HepG2 (cell line): ENCODE data around the gene SLC13A5. TPM values are rescaled to one million over a fixed set of nuclear protein-coding genes. Genes with fewer than 3 reads are reported as not detected.
A peak's percentile ranks its signal among the peaks of the same experiment; 100 is the strongest.

ENCODE experiments used
- AFF4 ChIP-seq: sonication (generic); formaldehyde crosslinking; IDR thresholded peaks from 2 replicates; pipeline ENCODE4 v1.4.0; 2020; ENCODE audit warnings: missing genetic modification reagents
- ARHGAP35 ChIP-seq: sonication (generic); formaldehyde crosslinking; IDR thresholded peaks from 2 replicates; pipeline ENCODE4 v1.9.0; 2022; ENCODE audit warnings: mild to moderate bottlenecking, inconsistent platforms, moderate library complexity, missing genetic modification reagents, borderline replicate concordance
- ARNTL ChIP-seq: sonication (generic); formaldehyde crosslinking; IDR thresholded peaks from 2 replicates; pipeline ENCODE4 v1.4.0; 2020; ENCODE audit warnings: mild to moderate bottlenecking, missing genetic modification reagents
- CBX5 ChIP-seq: sonication (generic); formaldehyde crosslinking; IDR thresholded peaks from 2 replicates; pipeline ENCODE4 v1.4.0; 2020; ENCODE audit warnings: missing genetic modification reagents, borderline replicate concordance
- CSRNP1 ChIP-seq: sonication (generic); formaldehyde crosslinking; IDR thresholded peaks from 2 replicates; pipeline ENCODE4 v1.8.1; 2023; ENCODE audit warnings: mild to moderate bottlenecking, missing genetic modification reagents
- ETV6 ChIP-seq: sonication (generic); formaldehyde crosslinking; conservative IDR thresholded peaks from 2 replicates; pipeline ENCODE4 v1.4.0; 2020; ENCODE audit warnings: missing genetic modification reagents
- EZH2 ChIP-seq: conservative IDR thresholded peaks from 2 replicates; pipeline ENCODE4 v1.6.1; 2012; ENCODE audit warnings: mild to moderate bottlenecking, low read depth, low read length, moderate library complexity
- FOXJ3 ChIP-seq: sonication (generic); formaldehyde crosslinking; IDR thresholded peaks from 2 replicates; pipeline ENCODE4 v1.4.0; 2020; ENCODE audit warnings: missing genetic modification reagents, mild to moderate bottlenecking, borderline replicate concordance
- FOXO1 ChIP-seq: sonication (generic); formaldehyde crosslinking; IDR thresholded peaks from 2 replicates; pipeline ENCODE4 v1.4.0; 2020; ENCODE audit warnings: missing genetic modification reagents
- GATAD1 ChIP-seq: IDR thresholded peaks from 2 replicates; pipeline ENCODE4 v1.6.1; 2016; ENCODE audit warnings: missing genetic modification reagents, missing compliant biosample characterization
- HNRNPUL1 ChIP-seq: fragments of 200-400 bp; formaldehyde crosslinking; IDR thresholded peaks from 2 replicates; pipeline ENCODE4 v1.6.1; 2017; ENCODE audit warnings: low read depth, mild to moderate bottlenecking, low read length, moderate library complexity
- MIXL1 ChIP-seq: IDR thresholded peaks from 2 replicates; pipeline ENCODE4 v1.6.1; 2016
- NFE2L1 ChIP-seq: sonication (generic); formaldehyde crosslinking; IDR thresholded peaks from 2 replicates; pipeline ENCODE4 v1.4.0; 2020; ENCODE audit warnings: missing genetic modification reagents, mild to moderate bottlenecking, borderline replicate concordance
- NPAS2 ChIP-seq: sonication (generic); formaldehyde crosslinking; IDR thresholded peaks from 2 replicates; pipeline ENCODE4 v1.8.0; 2022; ENCODE audit warnings: mild to moderate bottlenecking, missing genetic modification reagents, borderline replicate concordance
- PLSCR1 ChIP-seq: sonication (generic); formaldehyde crosslinking; IDR thresholded peaks from 2 replicates; pipeline ENCODE4 v1.5.0; 2020; ENCODE audit warnings: missing genetic modification reagents, mild to moderate bottlenecking, borderline replicate concordance
- POLR2G ChIP-seq: fragments of 200-400 bp; formaldehyde crosslinking; IDR thresholded peaks from 2 replicates; pipeline ENCODE4 v1.6.1; 2018; ENCODE audit warnings: mild to moderate bottlenecking, low read depth, low read length, moderate library complexity
- RAD51 ChIP-seq: fragments of 450-650 bp; IDR thresholded peaks from 2 replicates; pipeline ENCODE4 v1.6.1; 2016; ENCODE audit warnings: borderline replicate concordance
- SMAD1 ChIP-seq: sonication (generic); formaldehyde crosslinking; IDR thresholded peaks from 2 replicates; pipeline ENCODE4 v1.4.0; 2020; ENCODE audit warnings: missing genetic modification reagents, low read depth, mild to moderate bottlenecking, borderline replicate concordance
- ZBTB8A ChIP-seq: sonication (generic); formaldehyde crosslinking; IDR thresholded peaks from 2 replicates; pipeline ENCODE4 v1.4.0; 2020; ENCODE audit warnings: mild to moderate bottlenecking, low read depth, missing genetic modification reagents, borderline replicate concordance
- ZNF20 ChIP-seq: sonication (generic); formaldehyde crosslinking; IDR thresholded peaks from 2 replicates; pipeline ENCODE4 v1.4.0; 2020; ENCODE audit warnings: mild to moderate bottlenecking, moderate library complexity, missing genetic modification reagents
- ZNF251 ChIP-seq: sonication (generic); formaldehyde crosslinking; IDR thresholded peaks from 2 replicates; pipeline ENCODE4 v1.9.0; 2021; ENCODE audit warnings: mild to moderate bottlenecking, missing genetic modification reagents
- ZNF274 ChIP-seq: sonication (generic); formaldehyde crosslinking; IDR thresholded peaks from 2 replicates; pipeline ENCODE4 v1.5.1; 2020; ENCODE audit warnings: mild to moderate bottlenecking, missing genetic modification reagents
- ZNF451 ChIP-seq: sonication (generic); formaldehyde crosslinking; IDR thresholded peaks from 2 replicates; pipeline ENCODE4 v1.5.0; 2020; ENCODE audit warnings: mild to moderate bottlenecking, missing genetic modification reagents
- ZNF704 ChIP-seq: sonication (generic); formaldehyde crosslinking; IDR thresholded peaks from 2 replicates; pipeline ENCODE4 v1.8.1; 2023; ENCODE audit warnings: mild to moderate bottlenecking, inconsistent platforms, moderate library complexity, missing genetic modification reagents, borderline replicate concordance
- ZNF788 ChIP-seq: sonication (generic); formaldehyde crosslinking; IDR thresholded peaks from 2 replicates; pipeline ENCODE4 v1.5.0; 2020; ENCODE audit warnings: mild to moderate bottlenecking, missing genetic modification reagents, borderline replicate concordance
- polyA plus RNA-seq, 8 experiments: library from polyadenylated mRNA; depleted of rRNA in 3 of 8; stranded (reverse) in 7 of 8; unstranded in 1 of 8; fragments of >200 nt; fragmentation: Illumina TruSeq in 4 of 8; extraction: Trizol in 4 of 8; gene quantifications; 2 replicates each; pipeline versions ENCODE4 v1.2.1 to v1.2.3, GENCODE V29; 2011 to 2016; ENCODE audit warnings: low read depth in 4 of 8, missing spikeins in 1 of 8, mixed read lengths in 1 of 8; ENCODE audit not compliant: insufficient read depth in 1 of 8
- total RNA-seq, 5 experiments: library from RNA; depleted of rRNA; stranded (reverse); fragments of >200 nt; fragmentation: Illumina TruSeq; extraction: Trizol; gene quantifications; 2 replicates each; pipeline ENCODE4 v1.2.3, GENCODE V29; 2016; ENCODE audit warnings: low read depth in 1 of 5

The SLC13A5 gene
- total and polyA plus RNA-seq, 2 of the 13 experiments (the other 11 are each of a cell fraction or from before 2014, with no cell fraction given), result 42.8 to 310 TPM

GRCh38 chr17:6755731-6756184 is 42.6 kb upstream of the SLC13A5 start, which contains the start of gene XAF1 (continued):
- TF ChIP-seq AFF4 (CRISPR knock-in tag), result no peak
- no peak for TF ChIP-seq EZH2
- no peak for TF ChIP-seq FOXO1 (CRISPR knock-in tag)
- TF ChIP-seq CBX5 (CRISPR knock-in tag), result no peak
- no peak for TF ChIP-seq ZNF704 (CRISPR knock-in tag)
- TF ChIP-seq MIXL1 (CRISPR knock-in tag), result no peak
- TF ChIP-seq ZNF451 (CRISPR knock-in tag), result no peak
- no peak for TF ChIP-seq ARHGAP35 (CRISPR knock-in tag)
- no peak for TF ChIP-seq ETV6 (CRISPR knock-in tag)
- no peak for TF ChIP-seq HNRNPUL1
- TF ChIP-seq RAD51, result no peak
- TF ChIP-seq ZNF788 (CRISPR knock-in tag), result no peak
- TF ChIP-seq ARNTL (CRISPR knock-in tag), result no peak
- TF ChIP-seq ZNF251 (CRISPR knock-in tag), result no peak
- TF ChIP-seq ZNF20, result no peak
- 0 out of 2 replicates have a peak, but pooled peaks have one; percentile 53 for TF ChIP-seq ZNF274 (CRISPR knock-in tag)
- TF ChIP-seq GATAD1 (CRISPR knock-in tag), result no peak
- no peak for TF ChIP-seq PLSCR1 (CRISPR knock-in tag)
- no peak for TF ChIP-seq NPAS2 (CRISPR knock-in tag)
- no peak for TF ChIP-seq ZBTB8A (CRISPR knock-in tag)
- TF ChIP-seq CSRNP1 (CRISPR knock-in tag), result no peak
- TF ChIP-seq NFE2L1, result no peak
- no peak for TF ChIP-seq FOXJ3 (CRISPR knock-in tag)
- TF ChIP-seq SMAD1 (CRISPR knock-in tag), result no peak
- peak; percentile 23; the same call in 1 of the 2 replicates for TF ChIP-seq POLR2G
